SU-DHL-6 (cell line): ENCODE results near the gene NT5DC1.

Experiments used
- H2AFZ ChIP-seq: fragments of 200-600 bp; sonication (generic); 2 replicates; pipeline ENCODE4 v1.6.1; 2014; ENCODE audit warnings: low read depth, mild to moderate bottlenecking, moderate library complexity, mixed read lengths, antibody characterized with exemption, low read length; ENCODE audit not compliant: severe bottlenecking
- H3F3A ChIP-seq: fragments of 200-600 bp; shearing (Covaris generic); 2 replicates; pipeline ENCODE4 v1.6.0; 2016; ENCODE audit warnings: antibody characterized with exemption, mild to moderate bottlenecking; ENCODE audit not compliant: insufficient read depth
- H3K27ac ChIP-seq: fragments of 200-600 bp; sonication (generic); 2 replicates; pipeline ENCODE4 v1.5.1; 2016; ENCODE audit warnings: low read depth, mild to moderate bottlenecking, low read length, moderate library complexity, mixed read lengths
- H3K27me3 ChIP-seq: fragments of 200-600 bp; sonication (generic), shearing (Covaris generic); 2 replicates; pipeline ENCODE4 v1.6.0; 2014; ENCODE audit warnings: mild to moderate bottlenecking, low read length
- H3K36me3 ChIP-seq: fragments of 200-600 bp; sonication (generic); 2 replicates; pipeline ENCODE4 v1.6.1; 2014; ENCODE audit warnings: mild to moderate bottlenecking, low read length, mixed read lengths
- H3K4me2 ChIP-seq: fragments of 300-600, 200-600 bp; shearing (Covaris generic), sonication (generic); 2 replicates; pipeline ENCODE4 v1.6.0; 2014; ENCODE audit warnings: low read length, low read depth, mild to moderate bottlenecking; ENCODE audit not compliant: poor library complexity, severe bottlenecking
- H3K4me3 ChIP-seq: fragments of 200-600 bp; sonication (generic); 2 replicates; pipeline ENCODE4 v1.5.1; 2014; ENCODE audit warnings: antibody characterized with exemption, low read length, mild to moderate bottlenecking, mixed read lengths; ENCODE audit not compliant: insufficient read depth, poor library complexity, severe bottlenecking
- H3K79me2 ChIP-seq: fragments of 200-600 bp; sonication (generic); 2 replicates; pipeline ENCODE4 v1.6.1; 2014; ENCODE audit warnings: mild to moderate bottlenecking, low read length, moderate library complexity; ENCODE audit not compliant: insufficient read depth
- H3K9ac ChIP-seq: fragments of 200-600 bp; sonication (generic); 2 replicates; pipeline ENCODE4 v1.7.0; 2014; ENCODE audit warnings: mild to moderate bottlenecking, low read length
- H3K9me2 ChIP-seq: fragments of 200-600 bp; sonication (generic); replicated peaks from 2 replicates; pipeline ENCODE4 v1.6.1; 2014; ENCODE audit warnings: low read length; ENCODE audit not compliant: insufficient read depth
- H3K9me3 ChIP-seq: fragments of 200-600 bp; sonication (generic); 2 replicates; pipeline ENCODE4 v1.6.1; 2014; ENCODE audit warnings: low read length, mixed read lengths; ENCODE audit not compliant: insufficient read depth
- H4K20me1 ChIP-seq: fragments of 200-600 bp; sonication (generic); 2 replicates; pipeline ENCODE4 v1.6.1; 2014; ENCODE audit warnings: low read depth, mild to moderate bottlenecking, antibody characterized with exemption, low read length, moderate library complexity, mixed read lengths
- EZH2phosphoT487 ChIP-seq: fragments of 200-600 bp; sonication (generic), shearing (Covaris generic); conservative IDR thresholded peaks from 2 replicates; pipeline ENCODE4 v1.6.1; 2018; ENCODE audit warnings: mild to moderate bottlenecking, antibody characterized with exemption, low read length, moderate library complexity, mixed read lengths
- TF ChIP-seq, protein P1 (sequence below): fragments of 200-600 bp; sonication (generic); IDR thresholded peaks from one replicate; pipeline ENCODE4 v1.5.1; 2017; ENCODE audit warnings: antibody characterized with exemption, mild to moderate bottlenecking, low read length, moderate library complexity; ENCODE audit not compliant: insufficient read depth, poor library complexity, severe bottlenecking

NT5DC1 gene

DNA sequence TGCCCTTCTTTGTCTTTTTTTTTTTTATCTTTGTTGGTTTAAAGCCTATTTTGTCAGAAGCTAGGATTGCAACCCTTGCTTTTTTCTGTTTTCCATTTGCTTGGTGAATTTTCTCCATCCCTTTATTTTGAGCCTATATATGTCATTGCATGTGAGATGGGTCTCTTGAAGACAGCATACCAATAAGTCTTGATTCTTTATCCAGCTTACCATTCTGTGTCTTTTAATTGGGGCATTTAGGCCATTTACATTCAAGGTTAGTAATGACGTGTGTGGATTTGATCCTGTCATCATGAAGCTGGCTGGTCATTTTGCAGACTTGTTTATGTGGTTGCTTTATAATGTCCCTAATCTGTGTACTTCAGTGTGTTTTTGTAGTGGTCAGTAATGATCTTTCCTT lies 162.7 kb downstream of the NT5DC1 start:
- Histone ChIP-seq H3K9ac (no peak overlapping the region), H3K9me3 (no peaks in the 10 kb centered on the region), H2AFZ (no peak overlapping the region), H3K79me2 (no peaks in the 10 kb centered on the region), H3K27ac (no peak overlapping the region), H3K36me3 (0 out of 2 replicates have a peak, but pooled peaks cover 3% of the 10 kb centered on the region), H3F3A (no peaks in the 10 kb centered on the region), H4K20me1 (no peaks in the 10 kb centered on the region), H3K4me2 (no peak overlapping the region), H3K27me3 (no peaks in the 10 kb centered on the region), H3K9me2 (no peaks in the 10 kb centered on the region), H3K4me3 (no peak overlapping the region)
- TF ChIP-seq EZH2phosphoT487, result no peak
- TF ChIP-seq, protein P1, sequence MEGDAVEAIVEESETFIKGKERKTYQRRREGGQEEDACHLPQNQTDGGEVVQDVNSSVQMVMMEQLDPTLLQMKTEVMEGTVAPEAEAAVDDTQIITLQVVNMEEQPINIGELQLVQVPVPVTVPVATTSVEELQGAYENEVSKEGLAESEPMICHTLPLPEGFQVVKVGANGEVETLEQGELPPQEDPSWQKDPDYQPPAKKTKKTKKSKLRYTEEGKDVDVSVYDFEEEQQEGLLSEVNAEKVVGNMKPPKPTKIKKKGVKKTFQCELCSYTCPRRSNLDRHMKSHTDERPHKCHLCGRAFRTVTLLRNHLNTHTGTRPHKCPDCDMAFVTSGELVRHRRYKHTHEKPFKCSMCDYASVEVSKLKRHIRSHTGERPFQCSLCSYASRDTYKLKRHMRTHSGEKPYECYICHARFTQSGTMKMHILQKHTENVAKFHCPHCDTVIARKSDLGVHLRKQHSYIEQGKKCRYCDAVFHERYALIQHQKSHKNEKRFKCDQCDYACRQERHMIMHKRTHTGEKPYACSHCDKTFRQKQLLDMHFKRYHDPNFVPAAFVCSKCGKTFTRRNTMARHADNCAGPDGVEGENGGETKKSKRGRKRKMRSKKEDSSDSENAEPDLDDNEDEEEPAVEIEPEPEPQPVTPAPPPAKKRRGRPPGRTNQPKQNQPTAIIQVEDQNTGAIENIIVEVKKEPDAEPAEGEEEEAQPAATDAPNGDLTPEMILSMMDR, result no peak

- H2AFZ ChIP-seq, result no peak overlapping the region
- no peaks in the 10 kb centered on the region for H3K27me3 ChIP-seq
- no peak overlapping the region for H3K27ac ChIP-seq
- H4K20me1 ChIP-seq, result no peaks in the 10 kb centered on the region
- no peaks in the 10 kb centered on the region for H3K9me2 ChIP-seq
- peaks cover 16% of the 10 kb centered on the region; the same call in 1 of the 2 replicates for H3F3A ChIP-seq
- no peak overlapping the region for H3K9ac ChIP-seq
- 0 out of 2 replicates have a peak, but pooled peaks cover 3% of the 10 kb centered on the region for H3K36me3 ChIP-seq
- no peak for TF ChIP-seq EZH2phosphoT487
- TF ChIP-seq, protein P1, result no peak
- H3K9me3 ChIP-seq, result no peaks in the 10 kb centered on the region
- no peak overlapping the region for H3K4me2 ChIP-seq
- H3K79me2 ChIP-seq, result no peaks in the 10 kb centered on the region
- H3K4me3 ChIP-seq, result no peak overlapping the region
Measured at GRCh38 chr6:116265041-116265829, 164.6 kb downstream of the NT5DC1 start.

- H3K4me3 ChIP-seq, result no peak overlapping the region
- H3K36me3 ChIP-seq, result 0 out of 2 replicates have a peak, but pooled peaks cover 3% of the 10 kb centered on the region
- H2AFZ ChIP-seq, result no peak overlapping the region
- H4K20me1 ChIP-seq, result no peaks in the 10 kb centered on the region
- no peak overlapping the region for H3K9ac ChIP-seq
- TF ChIP-seq EZH2phosphoT487, result no peak
- TF ChIP-seq, protein P1, result no peak
- H3K9me3 ChIP-seq, result no peaks in the 10 kb centered on the region
- H3F3A ChIP-seq, result peaks cover 17% of the 10 kb centered on the region; the same call in 1 of the 2 replicates
- no peak overlapping the region for H3K27ac ChIP-seq
- H3K4me2 ChIP-seq, result no peak overlapping the region
- H3K27me3 ChIP-seq, result no peaks in the 10 kb centered on the region
- no peaks in the 10 kb centered on the region for H3K9me2 ChIP-seq
- H3K79me2 ChIP-seq, result no peaks in the 10 kb centered on the region
Measured at GRCh38 chr6:116266803-116267202, 166.2 kb downstream of the NT5DC1 start.
